Mesodermal cell (in vitro differentiated cells): ENCODE measurements around the gene ACOT7.
"Not testable (repeated sequence)": the region's sequence is repeated elsewhere in the genome, so short reads cannot be mapped to it uniquely, and the experiment has no call there.

Source experiments
- H3K27ac ChIP-seq: 2 replicates; pipeline ENCODE4 v1.7.0; 2013; ENCODE audit warnings: mild to moderate bottlenecking, low read depth, low read length, moderate library complexity; ENCODE audit not compliant: severe bottlenecking
- H3K36me3 ChIP-seq: 2 replicates; pipeline ENCODE4 v1.7.1; 2013; ENCODE audit warnings: mild to moderate bottlenecking, low read length, moderate library complexity; ENCODE audit not compliant: control insufficient read depth, insufficient read depth
- H3K4me1 ChIP-seq: one replicate; pipeline ENCODE4 v1.7.1; 2013; ENCODE audit warnings: mild to moderate bottlenecking, low read length; ENCODE audit not compliant: insufficient read depth, control insufficient read depth, poor library complexity, severe bottlenecking
- H3K4me3 ChIP-seq: 2 replicates; pipeline ENCODE4 v1.7.0; 2013; ENCODE audit warnings: low read length, control low read depth, mild to moderate bottlenecking; ENCODE audit not compliant: insufficient read depth, poor library complexity, severe bottlenecking; ENCODE audit errors: extremely low read depth
- H3K9me3 ChIP-seq: 2 replicates; pipeline ENCODE4 v1.7.1; 2013; ENCODE audit warnings: mild to moderate bottlenecking, low read length, moderate library complexity; ENCODE audit not compliant: control insufficient read depth
- WGBS, 2 experiments: methylation state at CpG; one replicate each; pipeline ENCODE4 v1.1.5; 2013; ENCODE audit warnings: missing lambda C conversion rate in 2 of 2; ENCODE audit not compliant: insufficient coverage in 2 of 2; 5-methylcytosine and 5-hydroxymethylcytosine counted together

The ACOT7 gene

GRCh38 chr1:6414443-6414844, 20.9 kb upstream of the ACOT7 start:
- Histone ChIP-seq H3K27ac (no peak overlapping the region), H3K4me3 (no peak overlapping the region), H3K36me3 (no peaks in the 10 kb centered on the region), H3K9me3 (no peaks in the 10 kb centered on the region), H3K4me1 (peaks cover 18% of the 10 kb centered on the region)
- 13 to 14% methylated on average over 14 to 15 of the region's 15 CpGs for WGBS, 2 experiments

DNA sequence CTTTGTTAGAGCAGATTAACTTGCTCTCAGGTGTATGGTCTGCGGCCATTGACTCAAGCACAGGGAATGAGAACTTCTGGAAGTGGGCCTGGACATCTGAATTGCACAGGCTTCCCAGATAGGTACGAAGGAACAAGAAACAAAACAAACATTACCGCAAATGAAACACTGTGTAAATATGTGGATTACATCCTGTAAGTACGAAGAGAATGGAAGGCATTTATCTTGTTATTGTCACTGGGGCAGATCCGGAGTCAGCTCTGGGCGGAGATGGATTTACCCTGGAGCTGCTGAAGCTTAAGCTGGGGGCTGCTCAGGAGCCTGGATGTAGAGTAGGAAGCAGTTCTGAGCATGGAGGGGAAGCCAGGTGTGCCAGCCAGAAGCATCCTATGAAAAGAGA, 19.3 kb upstream of the ACOT7 start:
- Histone ChIP-seq H3K9me3 (no peaks in the 10 kb centered on the region), H3K4me3 (no peak overlapping the region), H3K4me1 (peaks cover 18% of the 10 kb centered on the region), H3K27ac (no peak overlapping the region), H3K36me3 (no peaks in the 10 kb centered on the region)
- whole genome bisulfite sequencing, 2 experiments = 86 to 87% methylated on average over 5 of the region's 6 CpGs

DNA sequence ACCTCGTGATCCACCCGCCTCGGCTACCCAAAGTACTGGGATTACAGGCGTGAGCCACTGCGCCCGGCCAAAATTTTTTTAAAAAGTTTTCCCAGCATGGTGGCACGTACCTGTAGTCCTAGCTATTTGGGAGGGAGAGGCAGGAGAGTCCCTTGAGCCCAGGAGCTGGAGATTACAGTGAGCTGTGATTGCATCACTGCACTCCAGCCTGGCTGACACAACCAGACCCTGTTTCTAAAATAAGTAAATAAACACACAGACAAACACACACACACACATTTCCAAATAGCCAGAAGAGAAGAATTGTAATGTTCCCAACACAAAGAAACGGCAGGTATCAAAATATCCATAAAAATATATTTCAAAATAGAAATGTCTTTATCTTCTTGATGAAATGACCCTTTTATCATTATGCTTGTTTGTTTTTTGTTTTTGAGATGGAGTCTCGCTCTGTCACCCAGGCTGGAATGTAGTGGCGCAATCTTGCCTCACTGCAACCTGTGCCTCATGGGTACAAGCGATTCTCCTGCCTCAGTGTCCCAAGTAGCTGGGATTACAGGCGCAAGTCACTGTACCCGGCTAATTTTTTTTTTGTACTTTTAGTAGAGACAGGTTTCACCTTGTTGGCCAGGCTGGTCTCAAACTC, 16.8 kb upstream of the ACOT7 start:
- H3K36me3 ChIP-seq = no peaks in the 10 kb centered on the region
- no peaks in the 10 kb centered on the region for H3K9me3 ChIP-seq
- H3K27ac ChIP-seq = no peak overlapping the region
- peaks cover 10% of the 10 kb centered on the region for H3K4me1 ChIP-seq
- H3K4me3 ChIP-seq = no peak overlapping the region
- 86 to 94% methylated on average over 11 to 12 of the region's 13 CpGs for WGBS, 2 experiments

DNA sequence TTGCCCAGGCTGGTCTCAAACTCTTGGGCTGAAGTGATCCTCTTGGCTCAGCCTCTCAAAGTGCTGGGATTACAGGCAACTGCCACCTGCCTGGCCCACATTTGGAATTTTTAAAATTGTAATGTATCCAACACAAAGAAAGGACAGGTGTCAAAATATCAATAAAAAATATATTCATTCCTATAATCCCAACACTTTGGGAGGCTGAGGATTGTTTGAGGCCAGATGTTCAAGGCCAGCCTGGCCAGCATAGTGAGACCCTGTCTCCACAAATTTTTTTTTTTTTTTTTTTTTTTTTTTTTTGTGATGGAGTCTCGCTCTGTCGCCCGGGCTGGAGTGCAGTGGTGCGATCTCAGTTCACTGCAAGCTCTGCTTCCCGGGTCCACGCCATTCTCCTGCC, 16.2 kb upstream of the ACOT7 start:
- Histone ChIP-seq H3K9me3 (no peaks in the 10 kb centered on the region), H3K4me1 (peaks cover 4% of the 10 kb centered on the region), H3K36me3 (no peaks in the 10 kb centered on the region), H3K27ac (no peak overlapping the region), H3K4me3 (no peak overlapping the region)
- WGBS, 2 experiments = no CpG with 5 or more reads among the region's 6 CpGs

DNA sequence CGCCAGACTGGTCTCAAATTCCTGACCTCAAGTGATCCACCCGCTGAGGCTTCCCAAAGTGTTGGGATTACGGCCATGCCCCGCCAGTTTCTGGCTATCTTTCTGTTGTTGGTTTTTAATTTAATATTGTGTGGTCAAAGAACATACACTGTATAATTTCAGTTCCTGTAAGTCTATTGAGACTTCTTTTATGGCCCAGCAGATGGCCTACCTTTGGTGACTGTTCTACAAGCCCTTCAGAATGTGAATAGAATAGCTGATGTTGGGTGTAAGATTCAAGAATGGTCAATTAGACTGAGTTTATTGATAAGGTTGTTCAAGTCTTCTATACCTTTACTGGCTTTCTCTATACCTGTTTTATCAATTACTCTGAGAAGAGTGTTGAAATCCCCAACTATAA, 15.5 kb upstream of the ACOT7 start:
- Histone ChIP-seq H3K9me3 (no peaks in the 10 kb centered on the region), H3K36me3 (no peaks in the 10 kb centered on the region), H3K27ac (no peak overlapping the region), H3K4me1 (no peaks in the 10 kb centered on the region), H3K4me3 (no peak overlapping the region)
- WGBS, 2 experiments = 88 to 92% methylated on average over 2 of the region's 4 CpGs

DNA sequence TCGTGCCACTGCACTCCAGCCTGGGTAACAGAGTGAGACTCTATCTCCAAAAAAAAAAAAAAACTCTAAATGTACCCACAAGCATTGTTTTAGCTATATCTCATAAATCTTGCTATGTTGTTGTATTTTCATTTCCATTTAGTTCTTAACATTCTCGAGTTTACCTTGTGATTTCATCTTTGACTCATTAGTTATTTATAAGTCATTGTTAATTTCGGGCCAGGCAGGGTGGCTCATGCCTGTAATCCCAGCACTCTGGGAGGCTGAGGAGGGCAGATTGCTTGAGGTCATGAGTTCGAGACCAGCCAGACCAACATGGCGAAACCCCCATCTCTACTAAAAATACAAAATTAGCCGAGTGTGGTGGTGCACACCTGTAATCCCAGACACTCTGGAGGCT, 14.5 kb upstream of the ACOT7 start:
- Histone ChIP-seq H3K4me1 (no peaks in the 10 kb centered on the region), H3K9me3 (no peaks in the 10 kb centered on the region), H3K4me3 (no peak overlapping the region), H3K27ac (no peak overlapping the region), H3K36me3 (no peaks in the 10 kb centered on the region)
- WGBS, 2 experiments = 91 to 100% methylated on average over 1 to 4 of the region's 6 CpGs

DNA sequence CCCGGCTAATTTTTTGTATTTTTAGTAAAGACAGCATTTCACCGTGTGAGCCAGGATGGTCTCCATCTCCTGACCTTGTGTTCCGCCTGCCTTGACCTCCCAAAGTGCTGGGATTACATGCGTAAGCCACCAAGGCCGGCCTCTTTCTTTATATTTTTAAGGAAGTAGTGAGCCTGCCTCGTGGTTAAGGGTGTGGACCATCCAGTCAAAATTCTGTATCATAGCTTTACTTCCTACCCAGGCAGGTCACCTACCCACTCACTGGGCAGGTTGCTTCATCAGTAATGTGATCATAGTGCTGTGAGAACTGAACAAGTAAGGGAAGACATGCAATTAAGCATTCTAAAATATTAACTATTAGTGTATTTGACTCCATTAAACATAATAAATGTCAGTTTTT, 8.1 kb upstream of the ACOT7 start:
- H3K27ac ChIP-seq = no peak overlapping the region
- H3K4me3 ChIP-seq = no peak overlapping the region
- H3K9me3 ChIP-seq = no peaks in the 10 kb centered on the region
- 79 to 89% methylated on average over 3 of the region's 6 CpGs for WGBS, 2 experiments
- H3K36me3 ChIP-seq = no peaks in the 10 kb centered on the region
- no peaks in the 10 kb centered on the region for H3K4me1 ChIP-seq

GRCh38 chr1:6399294-6399693, 5.7 kb upstream of the ACOT7 start:
- H3K9me3 ChIP-seq = no peaks in the 10 kb centered on the region
- no peaks in the 10 kb centered on the region for H3K4me1 ChIP-seq
- H3K36me3 ChIP-seq = no peaks in the 10 kb centered on the region
- no peak overlapping the region for H3K27ac ChIP-seq
- no peak overlapping the region for H3K4me3 ChIP-seq
- 100% methylated on average over 1 of the region's 3 CpGs for WGBS, 2 experiments

- Histone ChIP-seq H3K36me3 (no peaks in the 10 kb centered on the region), H3K9me3 (no peaks in the 10 kb centered on the region), H3K4me1 (no peaks in the 10 kb centered on the region), H3K4me3 (no peak overlapping the region), H3K27ac (no peak overlapping the region)
- WGBS, 2 experiments = 87 to 88% methylated on average over 8 to 9 of the region's 10 CpGs
These were observed 4.4 kb upstream of the ACOT7 start for GRCh38 chr1:6397844-6398441.

- Histone ChIP-seq H3K9me3 (no peaks in the 10 kb centered on the region), H3K4me3 (no peak overlapping the region), H3K36me3 (no peaks in the 10 kb centered on the region), H3K27ac (no peak overlapping the region), H3K4me1 (peaks cover 2% of the 10 kb centered on the region)
These were observed 3.4 kb upstream of the ACOT7 start for GRCh38 chr1:6396998-6397397.

DNA sequence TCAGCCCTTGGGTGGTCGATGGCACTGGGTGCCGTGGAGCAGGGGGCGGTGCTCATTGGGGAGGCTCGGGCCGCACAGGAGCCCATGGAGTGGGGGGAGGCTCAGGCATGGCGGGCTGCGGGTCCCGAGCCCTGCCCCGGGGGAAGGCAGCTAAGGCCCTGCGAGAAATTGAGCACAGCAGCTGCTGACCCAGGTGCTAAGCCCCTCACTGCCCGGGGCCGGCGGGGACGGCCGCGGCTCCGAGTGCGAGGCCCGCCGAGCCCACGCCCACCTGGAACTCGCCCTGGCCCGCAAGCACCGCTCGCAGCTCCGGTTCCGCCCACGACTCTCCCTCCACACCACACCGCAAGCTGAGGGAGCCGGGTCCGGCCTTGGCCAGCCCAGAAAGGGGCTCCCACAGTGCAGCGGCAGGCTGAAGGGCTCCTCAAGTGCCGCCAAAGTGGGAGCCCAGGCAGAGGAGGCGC, 2.2 kb upstream of the ACOT7 start:
- not testable (repeated sequence) for H3K36me3 ChIP-seq, H3K9me3 ChIP-seq, H3K4me3 ChIP-seq, H3K27ac ChIP-seq, H3K4me1 ChIP-seq
- WGBS, 2 experiments = 96 to 97% methylated on average over 23 to 29 of the region's 34 CpGs
